Thyroid gland (tissue), 4 donors: ENCODE data around the gene UBE2O.

Experiments
- CTCF ChIP-seq, 6 experiments: fragments of 200-600 bp in 3 of 6; fragments of 450-650 bp in 3 of 6; sonication (generic) in 3 of 6; IDR thresholded peaks; one replicate each; pipeline ENCODE4 v1.5.1; 2016 to 2019; ENCODE audit warnings: antibody characterized with exemption in 6 of 6, mild to moderate bottlenecking in 2 of 6, inconsistent platforms in 1 of 6, moderate library complexity in 1 of 6
- POLR2A ChIP-seq, 2 donors: fragments of 450-650 bp; IDR thresholded peaks; one replicate each; pipeline ENCODE4 v1.6.1; 2017; ENCODE audit warnings: antibody characterized with exemption in 2 of 2, mild to moderate bottlenecking in 2 of 2, moderate library complexity in 1 of 2

GRCh38 chr17:76478730-76479514 lies 26.0 kb upstream of the UBE2O start:
- no peak for TF ChIP-seq POLR2A (IDR thresholded peaks at IDR 0.05)
- no peak for TF ChIP-seq CTCF (IDR thresholded peaks at IDR 0.05)
